ENCODE data around the gene NBPF1.
"Not testable (repeated sequence)": the region's sequence is repeated elsewhere in the genome, so short reads cannot be mapped to it uniquely, and the experiment has no call there.

The NBPF1 gene

GRCh38 chr1:16605532-16606505, 7.5 kb downstream of the NBPF1 start:
- no peak for DNase-seq

- DNase-seq = no peak
Measured at GRCh38 chr1:16605213-16605525, 8.2 kb downstream of the NBPF1 start.

DNA sequence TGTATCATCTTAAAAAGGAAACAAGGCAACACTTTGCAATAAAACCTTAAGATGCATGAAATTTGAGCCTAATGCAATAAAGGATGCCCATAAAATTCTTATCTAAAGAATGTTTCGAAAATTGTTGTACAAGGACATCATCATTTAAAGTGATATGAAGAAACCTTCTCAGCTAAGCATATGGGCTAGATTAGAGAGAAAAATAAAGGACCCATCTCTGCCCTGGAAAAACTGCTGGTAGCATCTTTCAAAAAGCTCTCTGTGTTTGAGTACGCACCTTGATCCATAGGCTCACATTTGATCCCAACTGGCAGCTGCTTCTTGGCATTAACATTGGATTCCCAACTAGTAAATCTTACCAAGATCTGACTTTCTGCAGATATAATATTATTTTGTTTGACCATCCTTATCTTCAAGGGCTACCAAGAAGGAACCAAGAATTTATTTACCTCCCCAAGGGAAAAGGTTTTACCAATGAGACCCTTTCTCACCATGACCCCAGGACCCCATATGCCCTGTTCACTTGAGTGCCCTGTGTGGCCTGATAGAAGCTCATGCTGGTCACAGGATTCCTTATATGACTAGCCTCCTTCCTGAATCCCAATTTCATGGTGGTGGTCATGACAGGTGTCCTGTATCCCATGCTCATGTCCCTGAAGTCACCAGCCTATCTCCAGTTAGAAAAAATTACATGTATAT, 8.7 kb downstream of the NBPF1 start:
- not testable (repeated sequence) for DNase-seq

- DNase-seq = not testable (repeated sequence)
Measured at GRCh38 chr1:16603623-16604022, 9.7 kb downstream of the NBPF1 start.

DNA sequence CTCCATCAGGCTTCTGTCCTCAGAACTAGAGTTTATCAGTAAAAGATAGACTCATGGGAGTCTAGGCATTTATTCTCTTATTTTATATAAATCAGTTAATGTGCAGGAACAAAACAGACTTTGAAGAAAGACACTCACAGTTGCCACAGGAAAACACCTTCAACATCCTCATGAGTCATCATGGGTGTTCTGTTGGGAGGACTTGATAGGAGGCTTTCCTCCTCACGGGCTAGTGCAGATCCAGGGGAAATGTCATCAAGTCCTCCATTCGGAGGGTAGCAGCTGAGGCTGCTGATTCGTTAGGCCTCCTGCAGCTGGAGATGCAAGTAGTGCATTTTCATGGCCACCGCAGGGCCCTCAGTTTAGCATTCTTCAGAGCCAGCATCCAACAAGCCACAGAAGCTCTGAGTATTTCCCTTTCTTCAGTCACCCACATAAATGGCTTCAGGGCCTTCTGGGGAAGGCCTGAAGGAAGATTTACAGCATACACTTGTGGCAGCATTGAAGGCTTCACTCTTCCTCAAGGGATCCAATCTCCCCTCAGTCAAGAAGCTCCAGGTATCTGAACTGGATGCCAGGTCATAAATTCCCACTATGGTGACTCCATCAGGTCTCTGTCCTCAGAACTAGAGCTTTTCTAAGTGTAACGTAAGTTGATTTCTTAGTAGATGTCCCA, 10.9 kb downstream of the NBPF1 start:
- not testable (repeated sequence) for DNase-seq

GRCh38 chr1:16600855-16601786, 12.2 kb downstream of the NBPF1 start:
- DNase-seq = not testable (repeated sequence)

- not testable (repeated sequence) for DNase-seq
Measured at GRCh38 chr1:16599326-16599725, 14.0 kb downstream of the NBPF1 start.

DNA sequence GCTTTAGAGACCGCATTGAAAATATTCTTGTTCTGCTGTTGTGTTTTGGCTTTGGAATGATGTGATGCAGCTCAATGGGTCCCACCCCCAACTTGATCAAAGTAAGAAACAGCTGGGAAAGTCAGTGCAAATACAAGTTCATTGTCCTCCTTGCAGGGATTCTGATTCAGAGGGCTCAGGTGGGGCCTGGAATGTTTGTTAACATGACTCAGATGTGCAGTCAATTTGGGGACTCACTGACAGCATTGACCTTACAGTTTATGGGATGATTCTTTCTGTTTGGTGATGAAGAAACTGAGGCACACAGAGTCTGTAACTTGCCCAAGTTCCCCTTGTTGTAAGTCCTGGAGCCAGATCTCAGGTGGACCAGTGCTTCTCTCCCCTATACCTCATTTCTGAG, 18.1 kb downstream of the NBPF1 start:
- not testable (repeated sequence) for DNase-seq

GRCh38 chr1:16591845-16592244, 21.5 kb downstream of the NBPF1 start:
- DNase-seq = not testable (repeated sequence)

GRCh38 chr1:16588081-16588480, 25.3 kb downstream of the NBPF1 start:
- not testable (repeated sequence) for DNase-seq

GRCh38 chr1:16587639-16588038, 25.7 kb downstream of the NBPF1 start:
- DNase-seq = not testable (repeated sequence)

DNA sequence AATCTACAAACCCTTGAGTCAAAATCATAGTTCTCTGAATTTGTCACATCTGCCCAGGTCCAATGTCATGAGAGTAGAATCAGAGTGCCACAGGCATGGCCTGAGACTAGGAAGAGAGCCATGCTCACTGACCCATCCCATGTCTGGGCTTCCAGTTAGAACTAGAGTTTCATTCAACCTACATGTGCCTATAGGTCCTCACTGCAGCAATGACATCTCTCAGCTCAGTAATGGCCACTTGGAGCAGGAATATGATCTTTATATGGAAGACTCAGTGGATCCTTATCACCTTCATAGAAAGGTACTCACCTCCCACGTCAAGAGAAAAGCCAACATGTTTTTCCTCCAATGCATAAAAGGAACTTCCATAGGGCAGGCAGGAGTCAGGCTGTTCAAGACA, 48.0 kb downstream of the NBPF1 start:
- not testable (repeated sequence) for DNase-seq

DNA sequence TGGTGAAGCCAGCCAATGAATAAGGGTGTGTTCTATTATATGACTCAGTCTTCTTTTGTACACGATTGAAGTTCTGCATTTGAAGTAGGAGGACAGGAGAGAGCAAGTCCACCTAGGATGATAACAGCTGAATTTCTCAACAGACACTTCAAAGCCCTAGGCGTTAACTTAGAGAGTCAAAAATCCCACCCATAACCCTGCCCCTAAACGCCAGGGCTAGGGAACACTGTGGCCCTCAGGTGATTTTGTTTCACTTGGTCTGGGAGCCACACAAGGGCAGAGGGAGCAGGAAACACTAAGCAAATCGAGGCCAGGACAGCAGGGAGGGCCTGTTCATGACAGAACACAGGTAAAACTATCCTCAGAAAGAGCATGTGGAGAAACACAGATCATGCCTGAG, 52.3 kb downstream of the NBPF1 start:
- DNase-seq = not testable (repeated sequence)

DNA sequence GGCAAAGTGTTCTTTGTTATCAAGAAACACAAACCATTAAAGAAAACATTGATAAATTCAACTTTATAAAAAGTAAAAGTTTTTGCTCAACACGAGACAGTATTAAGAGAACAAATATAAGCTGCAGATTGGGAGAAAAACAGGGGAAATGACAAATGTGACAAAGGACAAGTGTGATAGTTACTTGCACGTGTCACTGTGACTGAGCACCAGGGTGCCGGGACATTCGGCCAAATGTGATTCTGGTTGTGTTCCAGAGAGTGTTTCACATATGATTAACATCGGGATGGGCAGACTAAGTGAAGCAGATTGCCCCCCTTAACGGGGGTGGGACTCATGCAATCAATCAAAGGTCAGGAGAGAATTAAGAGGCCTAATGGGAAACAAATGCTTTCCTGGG, 52.9 kb downstream of the NBPF1 start:
- DNase-seq = not testable (repeated sequence)

DNA sequence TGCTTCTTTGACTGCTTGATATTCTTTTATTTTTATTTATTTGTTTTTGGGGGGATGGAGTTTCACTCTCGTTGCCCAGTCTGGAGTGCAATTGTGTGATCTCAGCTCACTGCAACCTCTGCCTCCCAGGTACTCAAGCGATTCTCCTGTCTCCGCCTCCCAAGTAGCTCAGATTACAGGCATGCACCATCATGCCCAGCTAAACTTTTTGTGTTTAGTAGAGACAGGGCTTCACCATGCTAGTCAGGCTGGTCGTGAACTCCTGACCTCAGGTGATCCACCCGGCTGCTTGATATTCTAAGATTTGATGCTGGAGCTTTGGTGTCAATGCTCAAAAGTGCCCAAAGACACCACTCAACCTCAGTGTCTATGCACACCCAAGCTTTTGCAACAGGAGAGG, 53.7 kb downstream of the NBPF1 start:
- not testable (repeated sequence) for DNase-seq

DNA sequence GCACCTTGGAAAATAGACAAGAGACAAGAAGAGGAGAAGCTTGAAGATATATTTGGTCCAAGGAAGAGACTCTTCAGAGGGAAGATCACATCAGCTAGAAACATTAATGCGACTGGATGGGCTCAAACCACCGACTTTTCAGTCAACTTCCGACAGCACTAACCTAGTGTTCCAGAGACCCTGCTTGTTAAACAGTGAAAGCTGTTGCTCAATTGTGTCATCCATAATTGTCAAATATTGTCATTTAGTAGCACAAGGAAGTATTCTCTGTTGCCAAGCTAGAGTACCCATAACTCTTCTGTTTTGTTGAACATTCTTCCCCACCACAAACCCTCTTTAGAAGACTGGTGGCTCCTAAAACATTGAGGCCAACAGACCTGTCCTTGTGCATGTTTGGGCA, 56.3 kb downstream of the NBPF1 start:
- DNase-seq = not testable (repeated sequence)

DNA sequence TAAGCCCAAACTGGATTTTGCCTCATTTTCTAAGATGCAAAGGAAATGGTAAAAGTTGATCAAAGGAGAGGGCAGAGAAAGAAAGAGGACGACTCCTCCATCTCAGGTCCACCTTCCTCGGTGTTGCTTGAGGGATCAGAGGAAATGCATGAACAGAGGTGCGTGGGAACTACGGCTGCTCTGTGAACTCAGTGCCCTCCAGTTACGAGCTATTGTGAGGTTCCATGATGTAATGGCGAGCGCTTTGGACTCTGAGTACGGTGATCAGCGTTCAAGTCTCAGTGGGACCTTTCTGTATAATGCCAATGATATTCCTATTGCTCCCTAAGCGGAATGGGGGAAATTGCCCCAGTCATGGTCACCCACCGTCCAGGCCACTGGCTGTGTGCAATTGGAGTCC, 60.1 kb downstream of the NBPF1 start:
- not testable (repeated sequence) for DNase-seq

DNA sequence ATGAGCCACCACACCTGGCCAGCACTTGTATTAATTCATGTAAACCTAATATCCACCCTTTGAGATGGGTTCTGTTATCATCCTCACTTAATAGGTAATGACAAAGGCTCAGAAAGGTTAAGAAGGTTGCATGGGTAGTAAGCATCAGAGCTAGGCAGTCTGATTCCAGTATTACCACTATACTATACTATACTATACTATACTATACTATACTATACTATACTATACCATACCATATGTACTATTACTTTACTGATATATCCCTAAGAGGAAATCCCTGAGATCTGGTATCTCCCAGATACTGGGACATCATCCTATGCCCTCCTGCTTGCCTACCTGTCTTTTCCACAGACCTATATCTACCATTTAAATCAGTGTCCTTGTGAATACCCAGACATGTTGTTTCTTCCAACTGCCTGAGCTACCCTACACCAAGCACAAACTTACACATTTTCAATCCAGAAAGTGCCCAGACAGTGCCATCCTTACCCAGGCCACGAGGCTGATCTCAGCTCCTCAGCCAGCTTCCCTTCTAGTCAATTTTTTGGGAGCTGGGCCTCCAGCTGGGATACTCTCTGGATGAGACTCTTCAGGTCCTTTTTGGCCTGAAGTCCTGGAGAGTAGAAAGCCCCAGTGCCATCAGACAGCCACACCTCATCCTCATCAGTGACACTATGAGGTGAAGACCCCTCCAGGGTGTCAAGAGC, 63.0 kb downstream of the NBPF1 start:
- not testable (repeated sequence) for DNase-seq

- not testable (repeated sequence) for DNase-seq
Measured at GRCh38 chr1:16549545-16549944, 63.8 kb downstream of the NBPF1 start.

- not testable (repeated sequence) for DNase-seq
Measured at GRCh38 chr1:16547502-16548241, 65.7 kb downstream of the NBPF1 start.

DNA sequence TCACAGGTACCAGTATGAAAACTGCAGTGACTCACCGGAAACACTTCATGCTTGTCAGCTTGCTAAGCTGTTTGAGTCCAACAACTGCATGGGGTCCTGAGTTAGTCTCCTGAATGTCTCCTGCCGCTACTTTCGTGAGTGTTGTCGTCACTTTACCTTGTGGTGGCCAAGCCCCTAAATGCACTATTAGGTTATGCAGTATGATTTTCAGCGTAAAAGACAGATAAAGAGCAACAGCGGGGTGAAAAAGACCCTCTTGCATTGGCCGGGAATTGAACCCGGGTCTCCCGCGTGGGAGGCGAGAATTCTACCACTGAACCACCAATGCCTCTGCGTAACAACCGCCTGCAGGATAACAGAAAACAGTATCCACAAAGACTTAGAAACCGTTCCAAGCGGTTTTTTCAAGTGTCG, 67.7 kb downstream of the NBPF1 start:
- DNase-seq = not testable (repeated sequence)
